ENCODE data around the gene DHX9. TPM values are rescaled to one million over a fixed set of nuclear protein-coding genes. Genes with fewer than 3 reads are reported as not detected.

DHX9 gene
- total and polyA plus RNA-seq, 2 of the 13 experiments (the other 11 are each of a cell fraction or from before 2014, with no cell fraction given) = 84.8 to 211 TPM

- POLR2A ChIA-PET = no interaction called here
- DNase-seq (ENCODE audit: low spot score) = no peak
- Histone ChIP-seq H3K27ac (ENCODE audit: extremely low read length, insufficient read depth, low read length) (no peak overlapping the region), H3K4me3 (replicated peaks in 1 of 3; ENCODE audit: insufficient read depth in 1 of 3, low read depth in 2 of 3, low read length in 3 of 3) (no peak overlapping the region), H3K36me3 (replicated peaks in 1 of 2; ENCODE audit: control insufficient read depth in 1 of 2, insufficient read depth in 2 of 2, low read length in 2 of 2) (peaks cover 33 to 92% of the 10 kb centered on the region in 2 experiments), H3K4me1 (ENCODE audit: insufficient read depth, low read length) (peaks cover 22% of the 10 kb centered on the region), H3K27me3 (ENCODE audit: control insufficient read depth in 1 of 2, insufficient read depth in 2 of 2, low read length in 2 of 2) (no peaks in the 10 kb centered on the region), H4K20me1 (ENCODE audit: insufficient read depth, low read length) (no peaks in the 10 kb centered on the region; the same call in 1 of the 2 replicates), H2AFZ (ENCODE audit: low read length) (no peak overlapping the region), H3K9ac (ENCODE audit: insufficient read depth, low read depth, low read length) (no peak overlapping the region), H3K4me2 (ENCODE audit: low read depth, low read length) (no peak overlapping the region), H3K9me3 (ENCODE audit: low read length) (no peaks in the 10 kb centered on the region), H3K79me2 (ENCODE audit: insufficient read depth, low read length) (peaks cover 8% of the 10 kb centered on the region)
- 98% methylated on average over 3 of the region's 3 CpGs for WGBS (ENCODE audit: low lambda C conversion rate)
- ATAC-seq = no peak
- in situ Hi-C loops (cut with HindIII; ENCODE audit: extremely low pct_ligation_motif_present, low pct_unique_long_range_greater_than_20kb) = loop anchor here (25.0 kb wide), 1 partner anchor 280 kb away; no protein-coding TSS in a partner anchor
- no TSS peak for BruUV-seq (replicated peaks)
- FAIRE-seq = no peak
- intact Hi-C loops (cut with micrococcal nuclease; ENCODE audit: unreplicated experiment) = no loop called here
- CTCF ChIA-PET (ENCODE audit: low intra/inter-chr PET ratio, low total read pairs) = no interaction called here
- peak; percentile 7 to 72; a peak in 2 of 4 replicates for TF ChIP-seq MAFK (conservative IDR thresholded peaks at IDR 0.05 in 1 of 2, IDR thresholded peaks at IDR 0.05 in 1 of 2; ENCODE audit: low read length in 2 of 2)
- TF ChIP-seq ZNF33B (CRISPR knock-in tag; IDR thresholded peaks at IDR 0.05) = no peak
- peak; percentile 36; the same call in 1 of the 2 replicates for TF ChIP-seq MAFF (IDR thresholded peaks at IDR 0.05; ENCODE audit: low read depth, low read length)
Measured at GRCh38 chr1:182857212-182857611, 18.1 kb downstream of the DHX9 start.

- CTCF ChIA-PET (ENCODE audit: low intra/inter-chr PET ratio, low total read pairs) = no interaction called here
- Histone ChIP-seq H4K20me1 (ENCODE audit: insufficient read depth, low read length) (no peaks in the 10 kb centered on the region; the same call in 1 of the 2 replicates), H3K4me2 (ENCODE audit: low read depth, low read length) (no peak overlapping the region), H3K4me1 (ENCODE audit: insufficient read depth, low read length) (peaks cover under 1% of the 10 kb centered on the region), H3K27ac (ENCODE audit: extremely low read length, insufficient read depth, low read length) (no peak overlapping the region), H3K79me2 (ENCODE audit: insufficient read depth, low read length) (no peaks in the 10 kb centered on the region), H3K9me3 (ENCODE audit: low read length) (no peaks in the 10 kb centered on the region), H3K4me3 (replicated peaks in 1 of 3; ENCODE audit: insufficient read depth in 1 of 3, low read depth in 2 of 3, low read length in 3 of 3) (no peak overlapping the region), H2AFZ (ENCODE audit: low read length) (no peak overlapping the region), H3K36me3 (replicated peaks in 1 of 2; ENCODE audit: control insufficient read depth in 1 of 2, insufficient read depth in 2 of 2, low read length in 2 of 2) (peaks cover 28 to 88% of the 10 kb centered on the region in 2 experiments), H3K27me3 (ENCODE audit: control insufficient read depth in 1 of 2, insufficient read depth in 2 of 2, low read length in 2 of 2) (no peaks in the 10 kb centered on the region), H3K9ac (ENCODE audit: insufficient read depth, low read depth, low read length) (no peak overlapping the region)
- no peak for ATAC-seq
- FAIRE-seq = no peak
- no peak for DNase-seq (ENCODE audit: low spot score)
- WGBS (ENCODE audit: low lambda C conversion rate) = 95% methylated on average over 4 of the region's 4 CpGs
- no TSS peak for BruUV-seq (replicated peaks)
- TF ChIP-seq, protein P1, sequence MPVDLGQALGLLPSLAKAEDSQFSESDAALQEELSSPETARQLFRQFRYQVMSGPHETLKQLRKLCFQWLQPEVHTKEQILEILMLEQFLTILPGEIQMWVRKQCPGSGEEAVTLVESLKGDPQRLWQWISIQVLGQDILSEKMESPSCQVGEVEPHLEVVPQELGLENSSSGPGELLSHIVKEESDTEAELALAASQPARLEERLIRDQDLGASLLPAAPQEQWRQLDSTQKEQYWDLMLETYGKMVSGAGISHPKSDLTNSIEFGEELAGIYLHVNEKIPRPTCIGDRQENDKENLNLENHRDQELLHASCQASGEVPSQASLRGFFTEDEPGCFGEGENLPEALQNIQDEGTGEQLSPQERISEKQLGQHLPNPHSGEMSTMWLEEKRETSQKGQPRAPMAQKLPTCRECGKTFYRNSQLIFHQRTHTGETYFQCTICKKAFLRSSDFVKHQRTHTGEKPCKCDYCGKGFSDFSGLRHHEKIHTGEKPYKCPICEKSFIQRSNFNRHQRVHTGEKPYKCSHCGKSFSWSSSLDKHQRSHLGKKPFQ (CRISPR knock-in tag; IDR thresholded peaks at IDR 0.05; ENCODE audit: insufficient replicate concordance) = no peak
- TF ChIP-seq, protein P2, sequence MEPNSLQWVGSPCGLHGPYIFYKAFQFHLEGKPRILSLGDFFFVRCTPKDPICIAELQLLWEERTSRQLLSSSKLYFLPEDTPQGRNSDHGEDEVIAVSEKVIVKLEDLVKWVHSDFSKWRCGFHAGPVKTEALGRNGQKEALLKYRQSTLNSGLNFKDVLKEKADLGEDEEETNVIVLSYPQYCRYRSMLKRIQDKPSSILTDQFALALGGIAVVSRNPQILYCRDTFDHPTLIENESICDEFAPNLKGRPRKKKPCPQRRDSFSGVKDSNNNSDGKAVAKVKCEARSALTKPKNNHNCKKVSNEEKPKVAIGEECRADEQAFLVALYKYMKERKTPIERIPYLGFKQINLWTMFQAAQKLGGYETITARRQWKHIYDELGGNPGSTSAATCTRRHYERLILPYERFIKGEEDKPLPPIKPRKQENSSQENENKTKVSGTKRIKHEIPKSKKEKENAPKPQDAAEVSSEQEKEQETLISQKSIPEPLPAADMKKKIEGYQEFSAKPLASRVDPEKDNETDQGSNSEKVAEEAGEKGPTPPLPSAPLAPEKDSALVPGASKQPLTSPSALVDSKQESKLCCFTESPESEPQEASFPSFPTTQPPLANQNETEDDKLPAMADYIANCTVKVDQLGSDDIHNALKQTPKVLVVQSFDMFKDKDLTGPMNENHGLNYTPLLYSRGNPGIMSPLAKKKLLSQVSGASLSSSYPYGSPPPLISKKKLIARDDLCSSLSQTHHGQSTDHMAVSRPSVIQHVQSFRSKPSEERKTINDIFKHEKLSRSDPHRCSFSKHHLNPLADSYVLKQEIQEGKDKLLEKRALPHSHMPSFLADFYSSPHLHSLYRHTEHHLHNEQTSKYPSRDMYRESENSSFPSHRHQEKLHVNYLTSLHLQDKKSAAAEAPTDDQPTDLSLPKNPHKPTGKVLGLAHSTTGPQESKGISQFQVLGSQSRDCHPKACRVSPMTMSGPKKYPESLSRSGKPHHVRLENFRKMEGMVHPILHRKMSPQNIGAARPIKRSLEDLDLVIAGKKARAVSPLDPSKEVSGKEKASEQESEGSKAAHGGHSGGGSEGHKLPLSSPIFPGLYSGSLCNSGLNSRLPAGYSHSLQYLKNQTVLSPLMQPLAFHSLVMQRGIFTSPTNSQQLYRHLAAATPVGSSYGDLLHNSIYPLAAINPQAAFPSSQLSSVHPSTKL (CRISPR knock-in tag; IDR thresholded peaks at IDR 0.05) = no peak
- TF ChIP-seq ZNF296 (CRISPR knock-in tag; conservative IDR thresholded peaks at IDR 0.05) = no peak
- no peak for TF ChIP-seq CREB1 (IDR thresholded peaks at IDR 0.05)
- TF ChIP-seq CREB1 (CRISPR knock-in tag; IDR thresholded peaks at IDR 0.05) = no peak
- TF ChIP-seq ZNF446 (CRISPR knock-in tag; IDR thresholded peaks at IDR 0.05) = no peak
- TF ChIP-seq MYC (CRISPR knock-in tag; IDR thresholded peaks at IDR 0.05; ENCODE audit: borderline replicate concordance) = no peak
- in situ Hi-C loops (cut with HindIII; ENCODE audit: extremely low pct_ligation_motif_present, low pct_unique_long_range_greater_than_20kb) = loop anchor here (25.0 kb wide), 1 partner anchor 277 kb away; no protein-coding TSS in a partner anchor
- intact Hi-C loops (cut with micrococcal nuclease; ENCODE audit: unreplicated experiment) = no loop called here
- POLR2A ChIA-PET = no interaction called here
Measured at GRCh38 chr1:182860658-182861057, 21.5 kb downstream of the DHX9 start.
